Choroid plexus epithelial cell (primary cell): ENCODE data around the gene AOPEP.

ENCODE experiments used
- DNase-seq: peaks from one replicate; pipeline ENCODE4 v3.0.0-alpha.2; 2010; ENCODE audit warnings: low read depth
- H3K4me3 ChIP-seq: 2 replicates; pipeline ENCODE4 v1.5.1; 2011; ENCODE audit warnings: low read depth, mild to moderate bottlenecking, control low read depth, low read length, moderate library complexity
- TF ChIP-seq, protein P1 (sequence below): conservative IDR thresholded peaks from 2 replicates; pipeline ENCODE4 v1.5.1; 2011; ENCODE audit warnings: low read depth, mild to moderate bottlenecking, control low read depth, inconsistent platforms, low read length, moderate library complexity

Gene AOPEP

GRCh38 chr9:94927048-94927761, 200.7 kb downstream of the AOPEP start:
- no peak overlapping the region for H3K4me3 ChIP-seq
- no peak for DNase-seq
- TF ChIP-seq, protein P1, sequence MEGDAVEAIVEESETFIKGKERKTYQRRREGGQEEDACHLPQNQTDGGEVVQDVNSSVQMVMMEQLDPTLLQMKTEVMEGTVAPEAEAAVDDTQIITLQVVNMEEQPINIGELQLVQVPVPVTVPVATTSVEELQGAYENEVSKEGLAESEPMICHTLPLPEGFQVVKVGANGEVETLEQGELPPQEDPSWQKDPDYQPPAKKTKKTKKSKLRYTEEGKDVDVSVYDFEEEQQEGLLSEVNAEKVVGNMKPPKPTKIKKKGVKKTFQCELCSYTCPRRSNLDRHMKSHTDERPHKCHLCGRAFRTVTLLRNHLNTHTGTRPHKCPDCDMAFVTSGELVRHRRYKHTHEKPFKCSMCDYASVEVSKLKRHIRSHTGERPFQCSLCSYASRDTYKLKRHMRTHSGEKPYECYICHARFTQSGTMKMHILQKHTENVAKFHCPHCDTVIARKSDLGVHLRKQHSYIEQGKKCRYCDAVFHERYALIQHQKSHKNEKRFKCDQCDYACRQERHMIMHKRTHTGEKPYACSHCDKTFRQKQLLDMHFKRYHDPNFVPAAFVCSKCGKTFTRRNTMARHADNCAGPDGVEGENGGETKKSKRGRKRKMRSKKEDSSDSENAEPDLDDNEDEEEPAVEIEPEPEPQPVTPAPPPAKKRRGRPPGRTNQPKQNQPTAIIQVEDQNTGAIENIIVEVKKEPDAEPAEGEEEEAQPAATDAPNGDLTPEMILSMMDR, result no peak

DNA sequence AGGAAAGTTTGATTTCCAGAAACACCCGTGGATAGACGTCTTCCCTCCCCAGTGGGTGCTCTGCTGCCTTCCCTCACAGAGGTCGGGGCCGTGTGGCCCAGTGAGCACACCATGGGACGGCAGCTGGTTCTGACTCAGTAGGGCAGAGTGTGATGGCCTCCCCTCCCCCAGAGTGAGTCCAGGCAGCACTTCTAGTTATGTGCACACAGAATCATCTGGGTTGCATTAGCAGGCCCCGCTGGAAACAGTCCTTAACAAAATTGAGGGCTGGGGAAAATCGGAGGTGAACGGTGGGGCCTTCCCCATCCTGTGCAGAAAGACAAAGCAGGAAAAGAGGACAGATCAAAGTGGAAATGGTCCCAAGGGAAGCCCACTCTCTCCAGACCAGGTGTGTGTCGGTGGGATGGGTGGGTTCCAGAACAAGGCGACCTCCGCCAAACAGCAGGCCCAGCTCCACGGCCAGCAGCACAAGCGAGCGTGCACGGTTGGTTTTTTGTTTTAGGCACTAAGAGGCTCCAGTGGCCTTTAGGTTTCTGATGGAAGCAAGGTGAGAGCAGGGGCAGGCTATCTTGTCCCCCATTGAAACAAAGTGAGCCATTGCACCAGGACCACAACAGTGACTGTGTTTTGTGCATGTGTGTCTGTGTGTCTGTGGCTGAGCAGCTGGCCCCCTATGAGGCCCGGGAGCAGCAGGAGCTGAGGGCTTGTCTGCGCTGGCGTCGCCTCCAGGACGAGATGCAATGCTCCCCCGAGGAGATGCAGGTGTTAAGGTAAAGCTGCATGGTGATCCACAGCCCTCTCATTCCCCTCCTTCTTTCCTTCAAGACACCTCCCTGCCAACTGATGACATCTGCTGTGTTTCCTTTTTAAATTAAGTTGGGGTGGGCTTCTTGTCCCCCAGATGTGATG, 201.5 kb downstream of the AOPEP start:
- no peak overlapping the region for H3K4me3 ChIP-seq
- no peak for DNase-seq
- TF ChIP-seq, protein P1, result no peak

- DNase-seq, result peak; percentile 36
- TF ChIP-seq, protein P1, result no peak
- no peak overlapping the region for H3K4me3 ChIP-seq
These were observed 202.3 kb downstream of the AOPEP start for GRCh38 chr9:94928691-94929368.

DNA sequence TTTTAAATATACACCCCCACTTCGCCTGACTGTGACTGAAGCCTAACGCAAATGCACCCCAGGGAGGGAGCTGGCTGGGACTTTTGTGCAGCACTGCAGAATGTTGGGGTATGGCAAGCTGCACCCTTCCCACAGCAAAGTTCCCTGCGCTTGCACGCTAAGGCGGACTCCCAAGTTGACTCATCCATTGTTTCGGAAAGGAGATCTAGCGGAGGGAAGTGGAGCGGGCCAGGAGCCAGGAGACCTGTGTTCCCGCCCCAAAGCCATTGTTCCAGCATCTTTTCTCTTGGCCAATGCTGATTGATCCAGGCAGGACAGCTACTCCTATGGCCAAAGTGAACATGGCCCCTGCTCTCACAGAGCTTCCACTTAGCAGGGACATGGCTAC, 202.9 kb downstream of the AOPEP start:
- no peak for DNase-seq
- TF ChIP-seq, protein P1, result no peak

GRCh38 chr9:94931036-94931633, 204.6 kb downstream of the AOPEP start:
- no peak for DNase-seq
- TF ChIP-seq, protein P1, result no peak
- no peak overlapping the region for H3K4me3 ChIP-seq

More for the DNA sequence above, 202.9 kb downstream of the AOPEP start:
- H3K4me3 ChIP-seq, result no peak overlapping the region

DNA sequence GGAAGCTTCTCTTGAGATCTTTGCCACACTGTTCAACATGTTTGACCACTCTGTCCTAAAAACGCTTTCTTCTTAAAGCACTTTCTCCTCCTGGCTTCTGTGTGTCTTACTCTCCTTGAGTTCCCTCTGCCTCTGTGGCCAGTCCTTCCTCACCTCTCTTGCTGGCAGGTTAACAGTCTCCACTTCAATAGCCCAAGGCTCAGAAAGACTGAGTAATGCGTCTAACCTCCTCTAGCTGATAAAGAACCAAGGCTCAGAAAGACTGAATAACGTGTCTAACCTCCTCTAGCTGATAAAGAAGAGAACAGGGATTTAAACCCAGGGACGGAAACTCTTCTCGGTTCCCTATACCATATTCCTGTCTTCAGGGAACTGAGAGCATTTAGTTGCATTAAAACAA, 205.2 kb downstream of the AOPEP start:
- TF ChIP-seq, protein P1, result no peak
- no peak for DNase-seq
- no peak overlapping the region for H3K4me3 ChIP-seq
